Stimulated activated CD8-positive, alpha-beta memory T cell treated with anti-CD3 and anti-CD28 coated beads, Interleukin-4, amount 100 ng/mL, for 4 hours (primary cell): ENCODE measurements around the gene CDH4.

Experiments used
- DNase-seq, 2 donors: peaks; one replicate each; pipeline ENCODE4 v3.0.0-alpha.2; 2020; ENCODE audit warnings: low read depth in 2 of 2, low spot score in 1 of 2

The CDH4 gene

GRCh38 chr20:61251529-61252393 lies at the start of gene CDH4:
Gene CDH4, plus strand, starts transcription at chr20:61252261.
- DNase-seq, result no peak

GRCh38 chr20:61203320-61203719 lies 48.7 kb upstream of the CDH4 start:
- no peak for DNase-seq

GRCh38 chr20:61204206-61204605 lies 47.9 kb upstream of the CDH4 start:
- no peak for DNase-seq

GRCh38 chr20:61205769-61206168 lies 46.3 kb upstream of the CDH4 start:
- DNase-seq, result no peak

- DNase-seq, result no peak
Observed at GRCh38 chr20:61210862-61211261, 41.2 kb upstream of the CDH4 start.

- DNase-seq, result no peak
Observed at GRCh38 chr20:61217848-61218247, 34.2 kb upstream of the CDH4 start.

GRCh38 chr20:61219021-61219431 lies 33.0 kb upstream of the CDH4 start:
- DNase-seq, result no peak

GRCh38 chr20:61220131-61220530 lies 31.9 kb upstream of the CDH4 start:
- no peak for DNase-seq

GRCh38 chr20:61220626-61221325 lies 31.3 kb upstream of the CDH4 start:
- DNase-seq, result no peak

- no peak for DNase-seq
Observed at GRCh38 chr20:61222699-61223098, 29.4 kb upstream of the CDH4 start.

- no peak for DNase-seq
Observed at GRCh38 chr20:61223121-61223520, 28.9 kb upstream of the CDH4 start.

GRCh38 chr20:61230166-61230565 lies 21.9 kb upstream of the CDH4 start:
- DNase-seq, result no peak

GRCh38 chr20:61233590-61233989 lies 18.5 kb upstream of the CDH4 start:
- DNase-seq, result no peak

- no peak for DNase-seq
Observed at GRCh38 chr20:61234224-61234890, 17.7 kb upstream of the CDH4 start.

- no peak for DNase-seq
Observed at GRCh38 chr20:61236713-61237112, 15.3 kb upstream of the CDH4 start.

- DNase-seq, result no peak
Observed at GRCh38 chr20:61238813-61239212, 13.2 kb upstream of the CDH4 start.

GRCh38 chr20:61240814-61241213 lies 11.2 kb upstream of the CDH4 start:
- DNase-seq, result no peak

GRCh38 chr20:61244213-61244612 lies 7.8 kb upstream of the CDH4 start:
- no peak for DNase-seq

GRCh38 chr20:61246269-61246668 lies 5.8 kb upstream of the CDH4 start:
- no peak for DNase-seq

- no peak for DNase-seq
Observed at GRCh38 chr20:61249626-61250025, 2.4 kb upstream of the CDH4 start.

- DNase-seq, result no peak
Observed at GRCh38 chr20:61252601-61253263, 671 bp downstream of the CDH4 start.
